ENCODE results near the gene PRG3. TPM values are rescaled to one million over a fixed set of nuclear protein-coding genes. Genes with fewer than 3 reads are reported as not detected.
"Not testable (repeated sequence)": the region's sequence is repeated elsewhere in the genome, so short reads cannot be mapped to it uniquely, and the experiment has no call there.

PRG3 gene
- total and polyA plus RNA-seq, 2 donors (not counting 3 experiments of a cell fraction or from before 2014, with no cell fraction given): not detected

DNA sequence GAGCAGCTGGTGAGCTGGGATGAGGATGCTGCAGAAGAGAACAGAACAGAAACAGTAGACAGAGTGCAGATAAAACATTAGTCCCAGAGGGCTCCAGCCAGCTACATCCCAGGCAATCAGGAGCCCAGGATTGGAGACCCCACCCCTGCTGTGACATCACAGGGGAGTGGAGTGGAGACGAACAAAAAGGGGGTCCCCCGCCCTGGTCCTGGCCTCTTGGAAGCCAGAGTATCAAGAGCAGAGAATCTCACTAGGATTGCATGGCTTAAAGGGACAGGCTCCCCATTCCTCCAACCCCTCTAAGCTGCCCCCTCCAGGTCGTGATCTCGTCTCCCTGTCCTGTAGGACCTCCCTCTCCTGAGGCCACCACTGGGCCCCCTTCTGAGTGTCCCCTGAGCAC is 42.8 kb downstream of the PRG3 start, which contains the start of gene P2RX3:
Gene P2RX3 (plus strand): TSS at position 211 of the 400 bp plus-strand sequence. CDS start 199 bp downstream, outside the sequence.
- H3K4me3 ChIP-seq (replicated peaks in 1 of 3; ENCODE audit: insufficient read depth in 1 of 3, low read depth in 1 of 3, low read length in 3 of 3): no peak within 1 kb of the TSS
- H3K9ac ChIP-seq (replicated peaks; ENCODE audit: extremely low read depth, insufficient read depth, low read length): no peak within 1 kb of the TSS
- CTCF ChIA-PET: interaction anchor here (0.9 to 1.6 kb wide), 4 partner anchors 12 to 207 kb away, joined by 3 to 12 read pairs (median 4); no protein-coding TSS in a partner anchor
- no peak within 1 kb of the TSS for H2AFZ ChIP-seq (ENCODE audit: low read depth, low read length)
- no peak for TF ChIP-seq EZH2 (IDR thresholded peaks at IDR 0.05; ENCODE audit: borderline replicate concordance, low read depth, low read length, severe bottlenecking)
- TF ChIP-seq FOS (IDR thresholded peaks at IDR 0.05; ENCODE audit: borderline replicate concordance, insufficient read depth, low read length): no peak
- no peak for TF ChIP-seq POLR2AphosphoS5 (IDR thresholded peaks at IDR 0.05; ENCODE audit: insufficient read depth, low read depth, low read length)
- TF ChIP-seq, protein P1, sequence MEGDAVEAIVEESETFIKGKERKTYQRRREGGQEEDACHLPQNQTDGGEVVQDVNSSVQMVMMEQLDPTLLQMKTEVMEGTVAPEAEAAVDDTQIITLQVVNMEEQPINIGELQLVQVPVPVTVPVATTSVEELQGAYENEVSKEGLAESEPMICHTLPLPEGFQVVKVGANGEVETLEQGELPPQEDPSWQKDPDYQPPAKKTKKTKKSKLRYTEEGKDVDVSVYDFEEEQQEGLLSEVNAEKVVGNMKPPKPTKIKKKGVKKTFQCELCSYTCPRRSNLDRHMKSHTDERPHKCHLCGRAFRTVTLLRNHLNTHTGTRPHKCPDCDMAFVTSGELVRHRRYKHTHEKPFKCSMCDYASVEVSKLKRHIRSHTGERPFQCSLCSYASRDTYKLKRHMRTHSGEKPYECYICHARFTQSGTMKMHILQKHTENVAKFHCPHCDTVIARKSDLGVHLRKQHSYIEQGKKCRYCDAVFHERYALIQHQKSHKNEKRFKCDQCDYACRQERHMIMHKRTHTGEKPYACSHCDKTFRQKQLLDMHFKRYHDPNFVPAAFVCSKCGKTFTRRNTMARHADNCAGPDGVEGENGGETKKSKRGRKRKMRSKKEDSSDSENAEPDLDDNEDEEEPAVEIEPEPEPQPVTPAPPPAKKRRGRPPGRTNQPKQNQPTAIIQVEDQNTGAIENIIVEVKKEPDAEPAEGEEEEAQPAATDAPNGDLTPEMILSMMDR (IDR thresholded peaks at IDR 0.05; ENCODE audit: extremely low read depth in 1 of 2, insufficient read depth in 1 of 2, low read depth in 1 of 2, low read length in 2 of 2): no peak
- TF ChIP-seq GATA2 (IDR thresholded peaks at IDR 0.05; ENCODE audit: insufficient read depth, insufficient read length, low read depth, low read length): no peak
- TF ChIP-seq JUN (IDR thresholded peaks at IDR 0.05; ENCODE audit: borderline replicate concordance, insufficient read depth, insufficient read length, low read depth): no peak
- TF ChIP-seq, protein P2, sequence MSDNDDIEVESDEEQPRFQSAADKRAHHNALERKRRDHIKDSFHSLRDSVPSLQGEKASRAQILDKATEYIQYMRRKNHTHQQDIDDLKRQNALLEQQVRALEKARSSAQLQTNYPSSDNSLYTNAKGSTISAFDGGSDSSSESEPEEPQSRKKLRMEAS (IDR thresholded peaks at IDR 0.05; ENCODE audit: insufficient read depth, insufficient read length): no peak
- TF ChIP-seq POLR2A (IDR thresholded peaks at IDR 0.05; ENCODE audit: low read depth, low read length): no peak
- TF ChIP-seq MYC (IDR thresholded peaks at IDR 0.05; ENCODE audit: low read depth, low read length): no peak
- POLR2A ChIA-PET: no interaction called here
- H4K20me1 ChIP-seq (replicated peaks; ENCODE audit: control insufficient read depth, extremely low read depth, insufficient read depth, low read length): no peaks in the 10 kb centered on the region
- dilution Hi-C loops (cut with MboI; ENCODE audit: extremely low pct_ligation_motif_present, low sequenced_read_pairs): no loop called here
- H3K4me2 ChIP-seq (ENCODE audit: insufficient read depth, low read length): no peak within 1 kb of the TSS
- FAIRE-seq (no peak), DNase-seq (ENCODE audit: low read depth, low spot score) (no peak)
- BruUV-seq (replicated peaks): no TSS peak
- H3K27ac ChIP-seq (ENCODE audit: insufficient read depth, low read depth, low read length): no peak within 1 kb of the TSS
- no peaks in the 10 kb centered on the region for H3K9me1 ChIP-seq (replicated peaks; ENCODE audit: control insufficient read depth, extremely low read depth, insufficient read depth, low read length)
- no peaks in the 10 kb centered on the region for H3K9me3 ChIP-seq (replicated peaks; ENCODE audit: control insufficient read depth, insufficient read depth, low read length)
- peaks cover 17% of the 10 kb centered on the region for H3K4me1 ChIP-seq (ENCODE audit: control insufficient read depth, extremely low read depth, insufficient read depth, low read length)
- H3K27me3 ChIP-seq (ENCODE audit: control insufficient read depth in 2 of 2, insufficient read depth in 2 of 2, low read length in 2 of 2): peaks cover 4 to 9% of the 10 kb centered on the region in 2 experiments
- intact Hi-C loops (cut with micrococcal nuclease): loop anchor here (5.0 kb wide), 1 partner anchor 329 kb away; the partner anchor contains the start of gene ZDHHC5
- peaks cover 0 to 3% of the 10 kb centered on the region in 2 experiments for H3K36me3 ChIP-seq (ENCODE audit: control insufficient read depth in 2 of 2, extremely low read depth in 1 of 2, insufficient read depth in 2 of 2, low read length in 2 of 2)
- peaks cover 23% of the 10 kb centered on the region for H3K79me2 ChIP-seq (ENCODE audit: control insufficient read depth, insufficient read depth, low read length)

DNA sequence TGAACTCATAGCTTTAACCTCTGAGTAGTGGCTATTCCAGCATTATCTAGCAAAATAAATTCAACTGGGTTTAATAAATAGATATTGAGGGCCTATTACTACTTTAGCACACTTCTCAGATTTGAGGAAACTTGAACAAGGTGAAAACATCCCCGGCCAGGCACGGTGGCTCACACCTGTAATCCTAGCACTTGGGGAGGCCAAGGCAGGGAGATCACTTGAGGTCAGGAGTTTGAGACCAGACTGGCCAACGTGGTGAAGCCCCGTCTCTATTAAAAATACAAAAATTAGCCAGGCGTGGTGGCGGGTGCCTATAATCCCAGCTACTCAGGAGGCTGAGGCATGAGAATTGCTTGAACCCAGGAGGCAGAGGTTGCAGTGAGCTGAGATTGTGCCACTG is 44.1 kb downstream of the PRG3 start:
- H3K9me1 ChIP-seq (replicated peaks; ENCODE audit: control insufficient read depth, extremely low read depth, insufficient read depth, low read length); H3K9ac ChIP-seq (replicated peaks; ENCODE audit: extremely low read depth, insufficient read depth, low read length); H4K20me1 ChIP-seq (replicated peaks; ENCODE audit: control insufficient read depth, extremely low read depth, insufficient read depth, low read length); H2AFZ ChIP-seq (ENCODE audit: low read depth, low read length); H3K4me2 ChIP-seq (ENCODE audit: insufficient read depth, low read length); H3K9me3 ChIP-seq (replicated peaks; ENCODE audit: control insufficient read depth, insufficient read depth, low read length); H3K27ac ChIP-seq (ENCODE audit: insufficient read depth, low read depth, low read length); H3K27me3 ChIP-seq (ENCODE audit: control insufficient read depth in 2 of 2, insufficient read depth in 2 of 2, low read length in 2 of 2); FAIRE-seq; H3K4me3 ChIP-seq (replicated peaks in 1 of 3; ENCODE audit: insufficient read depth in 1 of 3, low read depth in 1 of 3, low read length in 3 of 3); DNase-seq (ENCODE audit: low read depth, low spot score); dilution Hi-C loops (cut with MboI; ENCODE audit: extremely low pct_ligation_motif_present, low sequenced_read_pairs); BruUV-seq (replicated peaks): not testable (repeated sequence)
- POLR2A ChIA-PET: interaction anchor here (0.6 kb wide), 1 partner anchor 203 kb away, joined by 4 read pairs; no protein-coding TSS in a partner anchor
- CTCF ChIA-PET: interaction anchor here (0.8 to 1.6 kb wide), 2 partner anchors 9 kb away, joined by 3 to 10 read pairs; no protein-coding TSS in a partner anchor
- Histone ChIP-seq H3K79me2 (ENCODE audit: control insufficient read depth, insufficient read depth, low read length) (peaks cover 28% of the 10 kb centered on the region), H3K4me1 (ENCODE audit: control insufficient read depth, extremely low read depth, insufficient read depth, low read length) (peaks cover 17% of the 10 kb centered on the region), H3K36me3 (ENCODE audit: control insufficient read depth in 2 of 2, extremely low read depth in 1 of 2, insufficient read depth in 2 of 2, low read length in 2 of 2) (peaks cover 8 to 11% of the 10 kb centered on the region in 2 experiments)
- intact Hi-C loops (cut with micrococcal nuclease): loop anchor here (5.0 kb wide), 1 partner anchor 330 kb away; the partner anchor contains the start of gene ZDHHC5

Measured in endothelial cell of umbilical vein (primary cell).